Body of pancreas (tissue), 4 donors: ENCODE measurements around the gene PIGS. TPM values are rescaled to one million over a fixed set of nuclear protein-coding genes. Genes with fewer than 3 reads are reported as not detected.
A peak's percentile ranks its signal among the peaks of the same experiment; 100 is the strongest.

ENCODE experiments used
- ATAC-seq: fragments of 150-250 bp; one replicate; pipeline ENCODE4 v1.9.1; 2016
- DNase-seq, 4 donors: peaks; one replicate each; pipeline ENCODE4 v3.0.0-alpha.2; 2019
- H3K27ac ChIP-seq, 4 donors: fragments of 200-600 bp; sonication (generic); 1 replicate in 3 of 4; 2 replicates in 1 of 4; pipeline versions ENCODE4 v1.5.1 to v1.6.1; 2016 to 2019; ENCODE audit warnings: mild to moderate bottlenecking in 1 of 4, mixed read lengths in 1 of 4, moderate library complexity in 1 of 4
- H3K27me3 ChIP-seq, 2 donors: fragments of 200-600 bp; sonication (generic); one replicate each; pipeline ENCODE4 v1.6.0; 2016; ENCODE audit warnings: mild to moderate bottlenecking in 1 of 2
- H3K36me3 ChIP-seq, 2 donors: fragments of 200-600 bp; sonication (generic); replicated peaks in 1 of 2; 2 replicates each; pipeline ENCODE4 v1.5.1; 2016; ENCODE audit warnings: low read depth in 2 of 2; ENCODE audit not compliant: insufficient read depth in 1 of 2
- H3K4me1 ChIP-seq: fragments of 200-600 bp; sonication (generic); one replicate; pipeline ENCODE4 v1.6.0; 2016
- H3K4me3 ChIP-seq, 2 donors: fragments of 200-600 bp; sonication (generic); 1 replicate in 1 of 2; 2 replicates in 1 of 2; pipeline ENCODE4 v1.5.1; 2016 to 2019
- H3K9me3 ChIP-seq, 3 donors: fragments of 200-600 bp; sonication (generic); 1 replicate in 2 of 3; 2 replicates in 1 of 3; pipeline ENCODE4 v1.5.1; 2016
- POLR2A ChIP-seq, 3 donors: fragments of 450-650 bp; IDR thresholded peaks; one replicate each; pipeline ENCODE4 v1.6.1; 2016; ENCODE audit warnings: antibody characterized with exemption in 3 of 3, mild to moderate bottlenecking in 2 of 3
- WGBS, 2 donors: methylation state at CpG; one replicate each; pipeline ENCODE4 v1.1.5; 2017; 5-methylcytosine and 5-hydroxymethylcytosine counted together
- intact Hi-C: fragments of 100-400 bp; cut with DNase I; formaldehyde crosslinking; loops from one replicate; pipeline ENCODE4 v1.15.1; 2023
- total RNA-seq, 2 donors: library from RNA; depleted of rRNA; stranded (reverse); fragments of >200 nt; gene quantifications; one replicate each; pipeline ENCODE4 v1.1.0, GENCODE V29; 2016
- TF ChIP-seq, protein P1 (sequence below), 7 experiments: fragments of 450-650 bp in 4 of 7; fragments of 200-600 bp in 3 of 7; sonication (generic) in 3 of 7; IDR thresholded peaks; one replicate each; pipeline ENCODE4 v1.5.1; 2016 to 2019; ENCODE audit warnings: antibody characterized with exemption in 7 of 7

The PIGS gene
- total RNA-seq, 2 donors from 2014 or later: 11.7 to 12.2 TPM

DNA sequence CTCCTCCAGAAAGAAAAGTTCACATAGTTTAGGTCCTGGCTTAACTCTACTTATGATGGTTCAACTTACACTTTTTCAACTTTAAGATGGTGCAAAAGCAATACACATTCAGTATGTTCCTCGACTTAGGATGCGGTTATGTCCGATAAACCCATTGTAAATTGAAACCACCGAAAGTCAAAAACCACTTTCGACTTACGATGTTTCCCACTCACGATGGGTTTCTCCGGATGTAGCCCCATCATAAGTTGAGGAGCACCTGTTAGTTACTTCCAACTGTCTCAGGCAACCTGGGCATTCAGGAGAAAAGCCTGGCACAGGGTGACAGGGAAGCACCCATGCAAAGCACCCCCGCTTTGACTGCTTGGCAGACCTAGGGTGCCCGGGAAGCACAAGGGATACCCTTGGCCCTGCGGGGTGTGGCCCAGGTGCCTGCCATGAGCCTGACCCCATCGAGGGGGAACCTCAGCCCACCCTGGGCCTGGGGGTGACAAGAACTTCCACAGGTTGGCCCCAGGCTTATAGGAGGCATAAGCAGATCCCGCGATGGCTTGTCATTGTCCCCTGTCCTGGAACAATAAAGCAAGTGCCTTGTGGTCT, 32.9 kb downstream of the PIGS start:
- intact Hi-C loops: no loop called here
- Histone ChIP-seq H3K36me3 (no peaks in the 10 kb centered on the region), H3K4me1 (no peaks in the 10 kb centered on the region), H3K4me3 (no peak overlapping the region), H3K9me3 (no peaks in the 10 kb centered on the region), H3K27ac (no peak overlapping the region), H3K27me3 (no peaks in the 10 kb centered on the region)
- ATAC-seq (no peak), DNase-seq (no peak)
- no peak for TF ChIP-seq POLR2A (IDR thresholded peaks at IDR 0.05)
- TF ChIP-seq, protein P1, sequence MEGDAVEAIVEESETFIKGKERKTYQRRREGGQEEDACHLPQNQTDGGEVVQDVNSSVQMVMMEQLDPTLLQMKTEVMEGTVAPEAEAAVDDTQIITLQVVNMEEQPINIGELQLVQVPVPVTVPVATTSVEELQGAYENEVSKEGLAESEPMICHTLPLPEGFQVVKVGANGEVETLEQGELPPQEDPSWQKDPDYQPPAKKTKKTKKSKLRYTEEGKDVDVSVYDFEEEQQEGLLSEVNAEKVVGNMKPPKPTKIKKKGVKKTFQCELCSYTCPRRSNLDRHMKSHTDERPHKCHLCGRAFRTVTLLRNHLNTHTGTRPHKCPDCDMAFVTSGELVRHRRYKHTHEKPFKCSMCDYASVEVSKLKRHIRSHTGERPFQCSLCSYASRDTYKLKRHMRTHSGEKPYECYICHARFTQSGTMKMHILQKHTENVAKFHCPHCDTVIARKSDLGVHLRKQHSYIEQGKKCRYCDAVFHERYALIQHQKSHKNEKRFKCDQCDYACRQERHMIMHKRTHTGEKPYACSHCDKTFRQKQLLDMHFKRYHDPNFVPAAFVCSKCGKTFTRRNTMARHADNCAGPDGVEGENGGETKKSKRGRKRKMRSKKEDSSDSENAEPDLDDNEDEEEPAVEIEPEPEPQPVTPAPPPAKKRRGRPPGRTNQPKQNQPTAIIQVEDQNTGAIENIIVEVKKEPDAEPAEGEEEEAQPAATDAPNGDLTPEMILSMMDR (IDR thresholded peaks at IDR 0.05): no peak
- WGBS, 2 donors: 74 to 79% methylated on average over 11 to 14 of the region's 14 CpGs

DNA sequence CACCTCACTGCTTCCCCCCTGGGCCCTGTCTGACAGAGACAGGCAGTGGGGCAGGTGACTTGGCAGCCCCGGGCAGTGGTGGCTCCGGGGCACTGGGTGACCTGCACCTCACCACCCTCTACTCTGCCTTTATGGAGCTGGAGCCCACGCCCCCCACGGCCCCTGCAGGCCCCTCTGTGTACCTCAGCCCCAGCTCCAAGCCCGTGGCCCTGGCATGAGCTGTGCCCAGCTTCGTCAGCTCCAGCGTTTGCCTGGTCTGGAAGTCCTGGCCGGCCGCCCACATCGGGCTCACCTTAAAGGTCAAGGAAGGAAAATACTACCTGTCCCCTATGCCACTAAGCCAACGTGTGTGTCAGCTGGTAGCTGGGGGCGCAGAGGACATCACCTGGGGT, 34.1 kb downstream of the PIGS start:
- no peaks in the 10 kb centered on the region for H3K36me3 ChIP-seq
- DNase-seq: peak in 2 of 4 donors; percentile 26 to 61
- no peaks in the 10 kb centered on the region for H3K4me1 ChIP-seq
- no peak overlapping the region for H3K4me3 ChIP-seq
- intact Hi-C loops: no loop called here
- H3K27ac ChIP-seq: no peak overlapping the region
- no peak for ATAC-seq
- TF ChIP-seq, protein P1 (IDR thresholded peaks at IDR 0.05): no peak
- TF ChIP-seq POLR2A (IDR thresholded peaks at IDR 0.05): no peak
- H3K27me3 ChIP-seq: no peaks in the 10 kb centered on the region
- no peaks in the 10 kb centered on the region for H3K9me3 ChIP-seq
- WGBS, 2 donors: 42 to 47% methylated on average over 2 to 11 of the region's 12 CpGs

DNA sequence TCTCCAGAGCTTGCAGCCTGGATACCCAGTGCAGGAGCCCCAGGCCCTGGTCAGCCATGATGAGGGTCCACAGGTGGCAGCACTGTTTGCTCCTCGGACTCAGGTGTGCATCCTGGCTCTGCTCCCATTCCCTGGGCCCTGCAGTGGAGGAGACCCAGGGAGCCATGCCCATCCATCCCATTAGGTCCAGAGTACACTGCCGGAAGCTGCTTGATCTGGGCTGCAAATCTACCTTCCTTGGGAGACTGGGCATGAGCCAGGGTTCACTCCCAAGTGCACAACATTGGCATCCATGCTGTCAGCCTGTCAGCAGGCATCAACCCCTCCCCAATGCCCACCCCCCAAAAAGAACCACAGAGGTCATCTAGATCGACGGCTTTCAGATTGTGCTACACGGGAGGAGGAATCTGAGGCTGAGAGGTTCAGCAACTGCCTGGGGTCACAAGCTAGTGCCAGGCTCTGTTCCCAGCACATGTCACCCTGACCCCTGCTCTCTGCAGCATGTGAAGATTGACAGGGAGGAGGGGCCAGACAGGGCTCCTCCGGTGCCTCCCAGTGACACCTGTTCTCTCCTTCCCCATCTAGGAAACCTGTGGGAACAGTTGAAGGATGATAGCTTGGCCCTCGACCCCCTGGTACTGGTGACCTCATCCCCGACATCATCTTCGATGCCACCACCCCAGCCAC, 34.6 kb downstream of the PIGS start:
- no peak for TF ChIP-seq POLR2A (IDR thresholded peaks at IDR 0.05)
- TF ChIP-seq, protein P1 (IDR thresholded peaks at IDR 0.05): no peak
- 44 to 45% methylated on average over 7 to 9 of the region's 9 CpGs for WGBS, 2 donors
- Histone ChIP-seq H3K9me3 (no peaks in the 10 kb centered on the region), H3K27me3 (no peaks in the 10 kb centered on the region), H3K4me1 (no peaks in the 10 kb centered on the region), H3K27ac (no peak overlapping the region), H3K36me3 (no peaks in the 10 kb centered on the region), H3K4me3 (no peak overlapping the region)
- DNase-seq (no peak), ATAC-seq (no peak)
- intact Hi-C loops: no loop called here

DNA sequence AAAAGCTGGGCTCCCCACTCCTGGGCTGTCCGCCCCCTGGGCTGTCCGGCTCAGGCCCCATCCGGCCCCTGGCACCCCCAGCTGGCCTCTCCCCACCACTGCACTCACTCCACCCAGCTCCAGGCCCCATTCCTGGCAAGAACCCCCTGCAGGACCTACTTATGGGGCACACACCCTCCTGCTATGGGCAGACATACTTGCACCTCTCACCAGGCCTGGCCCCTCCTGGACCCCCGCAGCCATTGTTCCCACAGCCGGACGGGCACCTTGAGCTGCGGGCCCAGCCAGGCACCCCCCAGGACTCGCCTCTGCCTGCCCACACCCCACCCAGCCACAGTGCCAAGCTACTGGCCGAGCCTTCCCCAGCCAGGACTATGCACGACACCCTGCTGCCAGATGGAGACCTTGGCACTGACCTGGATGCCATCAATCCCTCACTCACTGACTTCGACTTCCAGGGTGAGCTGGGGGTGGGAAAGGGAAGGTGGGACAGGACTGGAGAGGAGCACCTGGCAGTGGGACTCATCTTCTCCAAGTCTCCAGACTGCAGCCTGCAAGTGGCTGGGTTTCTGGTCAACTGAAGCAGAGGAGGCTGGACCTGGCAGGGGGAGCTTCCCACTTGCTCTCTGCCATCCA, 36.5 kb downstream of the PIGS start:
- ATAC-seq: no peak
- intact Hi-C loops: no loop called here
- H3K27ac ChIP-seq: no peak overlapping the region
- H3K9me3 ChIP-seq: no peaks in the 10 kb centered on the region
- H3K4me1 ChIP-seq: no peaks in the 10 kb centered on the region
- 73 to 84% methylated on average over 10 to 11 of the region's 11 CpGs for WGBS, 2 donors
- no peaks in the 10 kb centered on the region for H3K27me3 ChIP-seq
- no peak for DNase-seq
- no peak for TF ChIP-seq POLR2A (IDR thresholded peaks at IDR 0.05)
- TF ChIP-seq, protein P1 (IDR thresholded peaks at IDR 0.05): no peak
- no peak overlapping the region for H3K4me3 ChIP-seq
- H3K36me3 ChIP-seq: no peaks in the 10 kb centered on the region
